HepG2 (cell line): Measurements from ENCODE around the gene LITAF. TPM values are rescaled to one million over a fixed set of nuclear protein-coding genes. Genes with fewer than 3 reads are reported as not detected.

Source experiments
- ATF2 ChIP-seq: sonication (generic); formaldehyde crosslinking; IDR thresholded peaks from 2 replicates; pipeline ENCODE4 v1.4.0; 2020; ENCODE audit warnings: missing genetic modification reagents
- FOXO1 ChIP-seq: sonication (generic); formaldehyde crosslinking; IDR thresholded peaks from 2 replicates; pipeline ENCODE4 v1.4.0; 2020; ENCODE audit warnings: missing genetic modification reagents
- MIER2 ChIP-seq: IDR thresholded peaks from 2 replicates; pipeline ENCODE4 v1.6.1; 2016; ENCODE audit warnings: missing biosample characterization, missing genetic modification reagents
- MYC ChIP-seq: sonication (generic); formaldehyde crosslinking; IDR thresholded peaks from 2 replicates; pipeline ENCODE4 v1.9.0; 2021; ENCODE audit warnings: missing genetic modification reagents, borderline replicate concordance
- POGK ChIP-seq: sonication (generic); formaldehyde crosslinking; conservative IDR thresholded peaks from 2 replicates; pipeline ENCODE4 v1.8.0; 2022; ENCODE audit warnings: mild to moderate bottlenecking, moderate library complexity, missing genetic modification reagents
- RNF219 ChIP-seq: sonication (generic); formaldehyde crosslinking; IDR thresholded peaks from 2 replicates; pipeline ENCODE4 v1.5.0; 2020; ENCODE audit warnings: mild to moderate bottlenecking, missing genetic modification reagents
- TAF1 ChIP-seq: sonication (generic); formaldehyde crosslinking; IDR thresholded peaks from 2 replicates; pipeline ENCODE4 v1.4.0; 2020; ENCODE audit warnings: missing genetic modification reagents
- TOE1 ChIP-seq: sonication (generic); formaldehyde crosslinking; IDR thresholded peaks from 2 replicates; pipeline ENCODE4 v1.4.0; 2020; ENCODE audit warnings: mild to moderate bottlenecking, missing genetic modification reagents
- U2AF1 ChIP-seq: fragments of 200-400 bp; formaldehyde crosslinking; optimal IDR thresholded peaks from 2 replicates; pipeline ENCODE3; 2017; ENCODE audit warnings: mild to moderate bottlenecking, low read depth, low read length
- U2AF2 ChIP-seq: fragments of 200-400 bp; formaldehyde crosslinking; IDR thresholded peaks from 2 replicates; pipeline ENCODE4 v1.6.1; 2017; ENCODE audit warnings: low read depth, mild to moderate bottlenecking, low read length
- ZFP36L2 ChIP-seq: sonication (generic); formaldehyde crosslinking; IDR thresholded peaks from 2 replicates; pipeline ENCODE4 v1.4.0; 2020; ENCODE audit warnings: missing genetic modification reagents
- ZFP82 ChIP-seq: sonication (generic); formaldehyde crosslinking; IDR thresholded peaks from 2 replicates; pipeline ENCODE4 v1.5.1; 2020; ENCODE audit warnings: mild to moderate bottlenecking, missing genetic modification reagents, borderline replicate concordance
- ZNF430 ChIP-seq: sonication (generic); formaldehyde crosslinking; IDR thresholded peaks from 2 replicates; pipeline ENCODE4 v1.9.0; 2021; ENCODE audit warnings: mild to moderate bottlenecking, missing genetic modification reagents
- ZNF549 ChIP-seq: sonication (generic); formaldehyde crosslinking; IDR thresholded peaks from 2 replicates; pipeline ENCODE4 v1.5.0; 2020; ENCODE audit warnings: missing genetic modification reagents
- ZNF552 ChIP-seq: sonication (generic); formaldehyde crosslinking; IDR thresholded peaks from 2 replicates; pipeline ENCODE4 v1.9.0; 2022; ENCODE audit warnings: missing genetic modification reagents, mild to moderate bottlenecking, borderline replicate concordance
- ZNF703 ChIP-seq: sonication (generic); formaldehyde crosslinking; IDR thresholded peaks from 2 replicates; pipeline ENCODE4 v1.5.1; 2020; ENCODE audit warnings: missing genetic modification reagents, mild to moderate bottlenecking, moderate library complexity, borderline replicate concordance
- polyA plus RNA-seq, 8 experiments: library from polyadenylated mRNA; depleted of rRNA in 3 of 8; stranded (reverse) in 7 of 8; unstranded in 1 of 8; fragments of >200 nt; fragmentation: Illumina TruSeq in 4 of 8; extraction: Trizol in 4 of 8; gene quantifications; 2 replicates each; pipeline versions ENCODE4 v1.2.1 to v1.2.3, GENCODE V29; 2011 to 2016; ENCODE audit warnings: low read depth in 4 of 8, missing spikeins in 1 of 8, mixed read lengths in 1 of 8; ENCODE audit not compliant: insufficient read depth in 1 of 8
- total RNA-seq, 5 experiments: library from RNA; depleted of rRNA; stranded (reverse); fragments of >200 nt; fragmentation: Illumina TruSeq; extraction: Trizol; gene quantifications; 2 replicates each; pipeline ENCODE4 v1.2.3, GENCODE V29; 2016; ENCODE audit warnings: low read depth in 1 of 5
- TF ChIP-seq, protein P1 (sequence below): sonication (generic); formaldehyde crosslinking; conservative IDR thresholded peaks from 2 replicates; pipeline ENCODE4 v1.8.0; 2022; ENCODE audit warnings: low read depth, missing genetic modification reagents
- TF ChIP-seq, protein P2 (sequence below): sonication (generic); formaldehyde crosslinking; IDR thresholded peaks from 2 replicates; pipeline ENCODE4 v1.4.0; 2020; ENCODE audit warnings: missing genetic modification reagents

LITAF gene
- total and polyA plus RNA-seq, 2 of the 13 experiments (the other 11 are each of a cell fraction or from before 2014, with no cell fraction given), result 80.1 to 141 TPM

DNA sequence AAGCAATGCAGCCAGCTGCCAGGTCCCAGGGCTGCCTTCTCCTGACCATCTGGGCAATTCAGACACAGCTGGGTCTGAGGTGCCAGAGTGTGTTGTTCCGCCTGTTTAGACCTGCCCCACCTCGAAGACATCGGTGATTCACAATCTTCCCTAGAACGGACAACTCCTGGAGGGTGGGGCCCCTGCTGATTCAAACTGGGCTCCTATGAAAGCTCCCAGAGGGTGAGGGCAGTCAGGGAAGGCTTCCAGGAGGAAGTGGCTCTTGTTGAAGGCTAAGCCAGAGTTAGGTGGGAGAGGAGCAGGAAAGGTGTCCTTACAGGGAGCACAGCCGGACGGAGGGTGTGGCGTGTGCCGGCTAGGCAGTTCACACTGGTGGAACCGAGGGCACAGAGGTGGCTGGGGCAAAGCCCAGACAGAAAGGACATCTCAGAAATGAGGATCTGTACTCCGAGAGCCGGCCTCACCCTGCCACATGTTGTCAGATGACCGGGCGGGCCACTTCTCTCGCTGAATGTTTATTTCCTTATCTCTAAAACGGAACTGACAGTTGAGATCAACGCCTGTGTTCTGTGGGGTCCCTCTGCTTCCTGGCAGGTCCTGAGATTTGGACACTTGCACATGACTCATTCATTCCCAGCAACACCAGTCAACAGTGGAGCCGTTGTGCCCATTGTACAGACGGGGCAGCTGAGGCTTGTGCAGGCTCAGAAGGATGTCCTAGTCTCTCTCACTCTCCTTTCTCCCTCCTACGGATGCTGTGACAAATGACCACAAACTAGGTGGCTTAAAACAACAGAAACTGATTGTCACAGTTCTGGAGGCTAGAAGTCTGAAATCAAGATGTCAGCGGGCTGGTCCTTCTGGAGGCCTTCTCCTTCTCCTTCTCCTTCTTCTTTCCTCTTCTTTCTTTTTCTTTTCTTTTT, 26.9 kb upstream of the LITAF start (continued):
- TF ChIP-seq U2AF1 (peak; percentile 69), ZNF549 (no peak), POGK (CRISPR knock-in tag) (peak; percentile 71; the same call in 1 of the 2 replicates), ZNF552 (CRISPR knock-in tag) (no peak), MIER2 (CRISPR knock-in tag) (0 out of 2 replicates have a peak, but pooled peaks have one; percentile 14), U2AF2 (no peak), TOE1 (CRISPR knock-in tag) (no peak), RNF219 (CRISPR knock-in tag) (no peak), TAF1 (CRISPR knock-in tag) (no peak; the same call in 1 of the 2 replicates), ZNF703 (CRISPR knock-in tag) (no peak), FOXO1 (CRISPR knock-in tag) (peak; percentile 86), ZFP36L2 (CRISPR knock-in tag) (no peak), ZFP82 (CRISPR knock-in tag) (no peak), ATF2 (0 out of 2 replicates have a peak, but pooled peaks have one; percentile 26), MYC (CRISPR knock-in tag) (peak; percentile 55; the same call in 1 of the 2 replicates), ZNF430 (no peak)
- TF ChIP-seq, protein P1, sequence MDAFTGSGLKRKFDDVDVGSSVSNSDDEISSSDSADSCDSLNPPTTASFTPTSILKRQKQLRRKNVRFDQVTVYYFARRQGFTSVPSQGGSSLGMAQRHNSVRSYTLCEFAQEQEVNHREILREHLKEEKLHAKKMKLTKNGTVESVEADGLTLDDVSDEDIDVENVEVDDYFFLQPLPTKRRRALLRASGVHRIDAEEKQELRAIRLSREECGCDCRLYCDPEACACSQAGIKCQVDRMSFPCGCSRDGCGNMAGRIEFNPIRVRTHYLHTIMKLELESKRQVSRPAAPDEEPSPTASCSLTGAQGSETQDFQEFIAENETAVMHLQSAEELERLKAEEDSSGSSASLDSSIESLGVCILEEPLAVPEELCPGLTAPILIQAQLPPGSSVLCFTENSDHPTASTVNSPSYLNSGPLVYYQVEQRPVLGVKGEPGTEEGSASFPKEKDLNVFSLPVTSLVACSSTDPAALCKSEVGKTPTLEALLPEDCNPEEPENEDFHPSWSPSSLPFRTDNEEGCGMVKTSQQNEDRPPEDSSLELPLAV (CRISPR knock-in tag), result no peak
- TF ChIP-seq, protein P2, sequence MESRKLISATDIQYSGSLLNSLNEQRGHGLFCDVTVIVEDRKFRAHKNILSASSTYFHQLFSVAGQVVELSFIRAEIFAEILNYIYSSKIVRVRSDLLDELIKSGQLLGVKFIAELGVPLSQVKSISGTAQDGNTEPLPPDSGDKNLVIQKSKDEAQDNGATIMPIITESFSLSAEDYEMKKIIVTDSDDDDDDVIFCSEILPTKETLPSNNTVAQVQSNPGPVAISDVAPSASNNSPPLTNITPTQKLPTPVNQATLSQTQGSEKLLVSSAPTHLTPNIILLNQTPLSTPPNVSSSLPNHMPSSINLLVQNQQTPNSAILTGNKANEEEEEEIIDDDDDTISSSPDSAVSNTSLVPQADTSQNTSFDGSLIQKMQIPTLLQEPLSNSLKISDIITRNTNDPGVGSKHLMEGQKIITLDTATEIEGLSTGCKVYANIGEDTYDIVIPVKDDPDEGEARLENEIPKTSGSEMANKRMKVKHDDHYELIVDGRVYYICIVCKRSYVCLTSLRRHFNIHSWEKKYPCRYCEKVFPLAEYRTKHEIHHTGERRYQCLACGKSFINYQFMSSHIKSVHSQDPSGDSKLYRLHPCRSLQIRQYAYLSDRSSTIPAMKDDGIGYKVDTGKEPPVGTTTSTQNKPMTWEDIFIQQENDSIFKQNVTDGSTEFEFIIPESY (CRISPR knock-in tag), result peak; percentile 69; the same call in 1 of the 2 replicates
